ENCODE measurements around the gene CDS2.

Gene CDS2

DNA sequence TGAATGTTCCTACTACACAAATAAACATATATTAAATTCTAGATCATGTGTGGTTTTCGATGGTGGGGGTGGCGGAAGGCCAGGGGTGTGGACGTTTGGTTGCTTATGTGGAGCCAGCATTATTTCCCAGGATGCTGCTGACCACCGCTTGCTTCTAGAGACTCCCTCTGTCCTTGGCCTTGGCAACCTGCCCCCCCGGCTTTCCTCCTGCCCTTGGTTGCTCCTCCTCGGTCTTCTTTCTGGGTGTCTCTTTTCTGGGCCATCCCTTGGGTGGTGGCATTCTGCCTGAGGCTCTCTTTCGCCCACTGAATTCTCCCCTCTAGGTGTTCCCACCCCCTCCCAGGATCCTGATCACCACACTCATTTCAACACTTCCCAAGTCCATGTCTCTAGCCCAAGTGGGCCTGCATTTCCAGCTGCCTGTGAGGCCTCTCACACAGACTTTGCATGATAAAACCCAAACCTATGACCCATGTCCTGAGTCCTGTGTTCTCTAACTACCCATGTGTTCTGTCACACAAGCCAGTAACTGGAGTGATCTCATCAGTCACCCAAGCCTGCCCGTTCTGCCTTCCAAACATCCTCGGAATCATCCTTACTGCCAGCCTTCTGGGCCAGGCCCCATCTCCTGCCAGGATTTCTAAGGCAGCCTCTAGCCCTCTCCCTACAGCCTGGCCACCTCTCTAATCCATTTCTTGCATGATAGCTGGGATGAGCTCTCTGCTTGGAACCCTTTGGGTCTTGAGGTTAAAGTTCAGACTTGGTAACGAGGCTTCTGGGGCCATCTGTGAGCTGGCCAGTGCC is 71.2 kb downstream of the CDS2 start:
- no peaks in the 10 kb centered on the region for H3K9me3 ChIP-seq (ENCODE audit: control insufficient read depth, low read length)
- peaks cover 12% of the 10 kb centered on the region for H3K79me1 ChIP-seq (replicated peaks; ENCODE audit: low read length, poor library complexity, severe bottlenecking)
- H3K4me2 ChIP-seq (ENCODE audit: low read length, poor library complexity, severe bottlenecking), result no peak overlapping the region
- H3K36me3 ChIP-seq (ENCODE audit: control insufficient read depth in 1 of 2, insufficient read depth in 2 of 2, low read depth in 1 of 2, low read length in 2 of 2), result peaks cover 27 to 46% of the 10 kb centered on the region in 2 experiments
- 94% methylated on average over 10 of the region's 10 CpGs for WGBS
- no peak overlapping the region for H3K27ac ChIP-seq (ENCODE audit: low read length, poor library complexity, severe bottlenecking)
- H2AFZ ChIP-seq (ENCODE audit: low read depth, low read length), result no peak overlapping the region
- H2BK15ac ChIP-seq (ENCODE audit: low read depth, poor library complexity, severe bottlenecking), result no peak overlapping the region
- no peak overlapping the region for H2BK120ac ChIP-seq (ENCODE audit: low read depth, low read length)
- H3K14ac ChIP-seq (ENCODE audit: low read length in 2 of 2), result no peak overlapping the region
- H3K9ac ChIP-seq (ENCODE audit: low read length), result no peak overlapping the region
- H3K23ac ChIP-seq (ENCODE audit: low read length in 2 of 2), result no peak overlapping the region
- no peak overlapping the region for H2BK5ac ChIP-seq (ENCODE audit: low read depth, low read length, poor library complexity, severe bottlenecking)
- no peak overlapping the region for H3K4ac ChIP-seq (ENCODE audit: low read depth in 1 of 2, low read length in 2 of 2)
- H2AK5ac ChIP-seq (ENCODE audit: low read length, severe bottlenecking), result no peak overlapping the region
- no peak overlapping the region for H4K91ac ChIP-seq (ENCODE audit: low read length)
- no peak overlapping the region for H3K18ac ChIP-seq (ENCODE audit: low read depth in 1 of 2, low read length in 2 of 2)
- no peak overlapping the region for H3K4me3 ChIP-seq (ENCODE audit: insufficient read depth in 1 of 2, low read depth in 1 of 2, low read length in 2 of 2)
- no peak for DNase-seq
- H3K4me1 ChIP-seq (ENCODE audit: control insufficient read depth, insufficient read depth, low read depth, low read length), result no peaks in the 10 kb centered on the region
- H3K27me3 ChIP-seq (ENCODE audit: control insufficient read depth in 1 of 2, insufficient read depth in 1 of 2, low read length in 2 of 2), result no peaks in the 10 kb centered on the region
- H2BK12ac ChIP-seq (ENCODE audit: low read length in 2 of 2), result no peak overlapping the region
- peak overlapping the region; percentile 19 for H4K8ac ChIP-seq (ENCODE audit: low read length)

DNA sequence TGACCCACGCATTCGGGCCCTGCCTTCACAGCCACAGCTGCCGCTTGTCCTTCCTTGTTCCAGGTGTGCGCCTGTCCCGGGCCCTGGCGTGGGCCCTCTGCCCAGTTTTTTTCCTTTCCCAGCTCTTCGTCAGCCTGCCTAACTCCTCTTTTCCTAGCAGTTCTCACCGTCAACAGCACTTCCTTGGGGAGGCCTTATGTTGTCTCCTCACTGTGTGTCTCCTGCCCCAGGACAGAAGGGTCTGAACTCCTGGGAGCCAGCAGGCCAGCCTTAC is 71.8 kb downstream of the CDS2 start:
- no peak overlapping the region for H2BK5ac ChIP-seq (ENCODE audit: low read depth, low read length, poor library complexity, severe bottlenecking)
- H2BK120ac ChIP-seq (ENCODE audit: low read depth, low read length), result no peak overlapping the region
- H3K9ac ChIP-seq (ENCODE audit: low read length), result no peak overlapping the region
- H2AK5ac ChIP-seq (ENCODE audit: low read length, severe bottlenecking), result no peak overlapping the region
- H3K18ac ChIP-seq (ENCODE audit: low read depth in 1 of 2, low read length in 2 of 2), result no peak overlapping the region
- no peaks in the 10 kb centered on the region for H3K9me3 ChIP-seq (ENCODE audit: control insufficient read depth, low read length)
- H2BK15ac ChIP-seq (ENCODE audit: low read depth, poor library complexity, severe bottlenecking), result no peak overlapping the region
- no peak overlapping the region for H2AFZ ChIP-seq (ENCODE audit: low read depth, low read length)
- no peak overlapping the region for H3K27ac ChIP-seq (ENCODE audit: low read length, poor library complexity, severe bottlenecking)
- DNase-seq, result no peak
- H4K8ac ChIP-seq (ENCODE audit: low read length), result no peak overlapping the region
- no peak overlapping the region for H3K23ac ChIP-seq (ENCODE audit: low read length in 2 of 2)
- no peak overlapping the region for H3K4ac ChIP-seq (ENCODE audit: low read depth in 1 of 2, low read length in 2 of 2)
- H3K14ac ChIP-seq (ENCODE audit: low read length in 2 of 2), result no peak overlapping the region
- H3K4me2 ChIP-seq (ENCODE audit: low read length, poor library complexity, severe bottlenecking), result no peak overlapping the region
- H3K4me3 ChIP-seq (ENCODE audit: insufficient read depth in 1 of 2, low read depth in 1 of 2, low read length in 2 of 2), result no peak overlapping the region
- no peaks in the 10 kb centered on the region for H3K27me3 ChIP-seq (ENCODE audit: control insufficient read depth in 1 of 2, insufficient read depth in 1 of 2, low read length in 2 of 2)
- peaks cover 12% of the 10 kb centered on the region for H3K79me1 ChIP-seq (replicated peaks; ENCODE audit: low read length, poor library complexity, severe bottlenecking)
- no peaks in the 10 kb centered on the region for H3K4me1 ChIP-seq (ENCODE audit: control insufficient read depth, insufficient read depth, low read depth, low read length)
- WGBS, result 98% methylated on average over 8 of the region's 8 CpGs
- H3K36me3 ChIP-seq (ENCODE audit: control insufficient read depth in 1 of 2, insufficient read depth in 2 of 2, low read depth in 1 of 2, low read length in 2 of 2), result peaks cover 27 to 48% of the 10 kb centered on the region in 2 experiments
- H4K91ac ChIP-seq (ENCODE audit: low read length), result no peak overlapping the region
- H2BK12ac ChIP-seq (ENCODE audit: low read length in 2 of 2), result no peak overlapping the region

DNA sequence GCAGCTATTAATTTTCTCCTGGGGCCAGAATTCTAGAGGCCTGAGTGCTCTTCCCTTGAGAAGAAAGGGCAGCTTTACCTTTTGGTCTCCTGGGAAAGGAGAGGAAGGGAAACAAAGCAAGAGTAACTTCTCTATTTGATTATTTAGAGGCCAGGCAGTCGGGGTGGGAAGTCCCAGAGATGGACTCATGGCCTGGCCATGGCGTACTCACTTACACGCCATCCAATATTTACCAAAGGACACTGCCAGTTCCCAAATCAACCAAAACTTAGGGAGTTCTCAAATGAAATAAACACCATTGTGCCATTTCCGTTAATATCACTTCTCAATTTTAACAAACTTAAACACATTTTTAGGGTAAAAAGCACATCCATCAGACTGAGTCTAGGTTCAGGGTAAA is 76.6 kb downstream of the CDS2 start:
- Histone ChIP-seq H2AK5ac (ENCODE audit: low read length, severe bottlenecking) (no peak overlapping the region), H2BK12ac (ENCODE audit: low read length in 2 of 2) (no peak overlapping the region), H3K9me3 (ENCODE audit: control insufficient read depth, low read length) (no peaks in the 10 kb centered on the region), H4K8ac (ENCODE audit: low read length) (no peak overlapping the region), H3K4me3 (ENCODE audit: insufficient read depth in 1 of 2, low read depth in 1 of 2, low read length in 2 of 2) (no peak overlapping the region), H3K27me3 (ENCODE audit: control insufficient read depth in 1 of 2, insufficient read depth in 1 of 2, low read length in 2 of 2) (no peaks in the 10 kb centered on the region), H2BK5ac (ENCODE audit: low read depth, low read length, poor library complexity, severe bottlenecking) (no peak overlapping the region), H3K27ac (ENCODE audit: low read length, poor library complexity, severe bottlenecking) (no peak overlapping the region), H3K4ac (ENCODE audit: low read depth in 1 of 2, low read length in 2 of 2) (no peak overlapping the region), H3K79me1 (replicated peaks; ENCODE audit: low read length, poor library complexity, severe bottlenecking) (peaks cover 7% of the 10 kb centered on the region), H2BK120ac (ENCODE audit: low read depth, low read length) (no peak overlapping the region), H2BK15ac (ENCODE audit: low read depth, poor library complexity, severe bottlenecking) (no peak overlapping the region), H3K9ac (ENCODE audit: low read length) (no peak overlapping the region), H3K18ac (ENCODE audit: low read depth in 1 of 2, low read length in 2 of 2) (no peak overlapping the region), H3K14ac (ENCODE audit: low read length in 2 of 2) (no peak overlapping the region), H3K36me3 (ENCODE audit: control insufficient read depth in 1 of 2, insufficient read depth in 2 of 2, low read depth in 1 of 2, low read length in 2 of 2) (peaks cover 3 to 19% of the 10 kb centered on the region in 2 experiments), H2AFZ (ENCODE audit: low read depth, low read length) (no peak overlapping the region), H3K4me1 (ENCODE audit: control insufficient read depth, insufficient read depth, low read depth, low read length) (peaks cover 5% of the 10 kb centered on the region), H4K91ac (ENCODE audit: low read length) (no peak overlapping the region), H3K4me2 (ENCODE audit: low read length, poor library complexity, severe bottlenecking) (no peak overlapping the region), H3K23ac (ENCODE audit: low read length in 2 of 2) (no peak overlapping the region)
- no peak for DNase-seq
- WGBS, result 90% methylated on average over 3 of the region's 4 CpGs

DNA sequence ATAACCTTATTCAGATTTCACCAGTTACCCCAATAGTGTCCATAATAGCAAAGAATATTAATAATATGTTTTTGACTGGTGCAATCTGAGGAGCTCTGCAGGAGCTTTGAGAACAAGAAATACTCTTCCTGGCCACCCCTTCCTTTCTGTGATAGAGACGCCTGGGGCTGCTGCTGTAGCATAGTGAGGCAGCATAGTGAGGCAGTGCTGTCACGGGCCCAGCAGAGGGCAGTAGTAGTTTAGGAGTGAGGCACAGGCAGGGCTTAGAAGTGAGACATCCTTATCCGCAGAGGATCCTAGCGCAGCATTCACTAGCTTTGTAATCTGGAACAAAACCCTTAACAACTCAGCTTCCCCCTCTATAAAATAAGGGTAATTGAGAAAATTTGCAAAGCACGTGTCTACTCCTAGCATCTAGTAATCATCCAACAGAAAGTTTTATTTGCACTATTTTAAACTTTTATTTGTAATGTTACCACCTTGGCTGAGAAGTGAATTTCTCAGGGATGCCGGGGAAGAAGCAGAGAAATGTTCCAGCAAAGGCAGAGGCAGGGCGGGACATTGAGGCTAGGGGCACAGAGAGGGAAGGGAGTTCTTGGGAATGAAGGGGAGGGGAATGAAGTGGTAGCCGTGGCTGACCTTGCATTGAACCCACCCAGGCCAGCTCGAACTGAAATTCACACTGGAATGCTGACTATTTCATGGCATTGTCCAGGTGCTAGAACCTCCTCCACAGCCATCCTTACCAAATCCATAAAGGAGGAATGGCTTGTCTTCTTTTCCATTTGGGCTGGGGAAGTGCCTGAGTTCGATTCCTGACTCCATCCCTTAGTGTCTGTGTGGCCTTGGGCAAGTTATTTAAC is 78.8 kb downstream of the CDS2 start:
- H4K91ac ChIP-seq (ENCODE audit: low read length), result no peak overlapping the region
- H3K4me1 ChIP-seq (ENCODE audit: control insufficient read depth, insufficient read depth, low read depth, low read length), result peaks cover 5% of the 10 kb centered on the region
- H3K27me3 ChIP-seq (ENCODE audit: control insufficient read depth in 1 of 2, insufficient read depth in 1 of 2, low read length in 2 of 2), result no peaks in the 10 kb centered on the region
- no peaks in the 10 kb centered on the region for H3K9me3 ChIP-seq (ENCODE audit: control insufficient read depth, low read length)
- no peak overlapping the region for H3K4me2 ChIP-seq (ENCODE audit: low read length, poor library complexity, severe bottlenecking)
- H3K36me3 ChIP-seq (ENCODE audit: control insufficient read depth in 1 of 2, insufficient read depth in 2 of 2, low read depth in 1 of 2, low read length in 2 of 2), result peaks cover 0 to 10% of the 10 kb centered on the region in 2 experiments
- H2BK5ac ChIP-seq (ENCODE audit: low read depth, low read length, poor library complexity, severe bottlenecking), result no peak overlapping the region
- H3K4ac ChIP-seq (ENCODE audit: low read depth in 1 of 2, low read length in 2 of 2), result no peak overlapping the region
- no peak overlapping the region for H4K8ac ChIP-seq (ENCODE audit: low read length)
- no peak overlapping the region for H2BK12ac ChIP-seq (ENCODE audit: low read length in 2 of 2)
- no peak overlapping the region for H2AFZ ChIP-seq (ENCODE audit: low read depth, low read length)
- no peak overlapping the region for H3K23ac ChIP-seq (ENCODE audit: low read length in 2 of 2)
- WGBS, result 77% methylated on average over 3 of the region's 10 CpGs
- peak overlapping the region; percentile 29 for H3K9ac ChIP-seq (ENCODE audit: low read length)
- no peaks in the 10 kb centered on the region for H3K79me1 ChIP-seq (replicated peaks; ENCODE audit: low read length, poor library complexity, severe bottlenecking)
- no peak overlapping the region for H3K27ac ChIP-seq (ENCODE audit: low read length, poor library complexity, severe bottlenecking)
- no peak overlapping the region for H3K18ac ChIP-seq (ENCODE audit: low read depth in 1 of 2, low read length in 2 of 2)
- H2BK15ac ChIP-seq (ENCODE audit: low read depth, poor library complexity, severe bottlenecking), result no peak overlapping the region
- H3K14ac ChIP-seq (ENCODE audit: low read length in 2 of 2), result peak overlapping the region in 1 of 2 experiments; percentile 1
- H3K4me3 ChIP-seq (ENCODE audit: insufficient read depth in 1 of 2, low read depth in 1 of 2, low read length in 2 of 2), result no peak overlapping the region
- no peak overlapping the region for H2AK5ac ChIP-seq (ENCODE audit: low read length, severe bottlenecking)
- H2BK120ac ChIP-seq (ENCODE audit: low read depth, low read length), result no peak overlapping the region
- peak; percentile 78 for DNase-seq

Data from mesenchymal stem cell (in vitro differentiated cells and primary cell).